Pancreas (tissue), 10 donors: ENCODE measurements around the gene ZC2HC1C. TPM values are rescaled to one million over a fixed set of nuclear protein-coding genes. Genes with fewer than 3 reads are reported as not detected.
A peak's percentile ranks its signal among the peaks of the same experiment; 100 is the strongest.

Source experiments
- ATAC-seq, 4 donors: fragments of 200-7000 bp; cut with Tn5 transposase; one replicate each; pipeline versions ENCODE4 v1.8.0 to v1.9.1; 2020; ENCODE audit warnings: mild to moderate bottlenecking in 4 of 4, moderate library complexity in 4 of 4
- DNase-seq, 6 donors: peaks; one replicate each; pipeline ENCODE4 v3.0.0-alpha.2; 2020
- FAIRE-seq: peaks from 2 replicates; lab custom pipeline; 2012; peaks lifted over from hg19 to GRCh38; lab: Jason Lieb, UNC
- H3K27ac ChIP-seq, 4 donors: fragments of 200-600 bp; sonication (generic); 1 replicate in 3 of 4; 2 replicates in 1 of 4; pipeline versions ENCODE4 v1.5.0 to v1.8.0; 2020
- H3K27me3 ChIP-seq, 4 donors: fragments of 200-600 bp; one replicate each; pipeline ENCODE4 v1.8.0; 2021
- H3K36me3 ChIP-seq, 3 donors: fragments of 200-600 bp; sonication (generic) in 1 of 3; one replicate each; pipeline versions ENCODE4 v1.5.0 to v1.8.0; 2020 to 2021
- H3K4me1 ChIP-seq, 3 donors: fragments of 200-600 bp; one replicate each; pipeline ENCODE4 v1.8.0; 2021
- H3K4me3 ChIP-seq, 4 donors: fragments of 200-600 bp; sonication (generic) in 2 of 4; one replicate each; pipeline versions ENCODE4 v1.5.0 to v1.8.0; 2020 to 2021
- H3K9me3 ChIP-seq, 4 donors: fragments of 200-600 bp; one replicate each; pipeline ENCODE4 v1.8.0; 2021
- CTCF ChIP-seq, 4 donors: fragments of 200-600 bp; sonication (generic) in 3 of 4; IDR thresholded peaks; one replicate each; pipeline versions ENCODE4 v1.5.0 to v1.8.0; 2021; ENCODE audit warnings: antibody characterized with exemption in 4 of 4
- WGBS, 2 donors: extraction: QIAGEN DNeasy Blood & Tissue Kit; methylation state at CpG; one replicate each; pipeline ENCODE4 v1.1.7; 2013; 5-methylcytosine and 5-hydroxymethylcytosine counted together
- intact Hi-C, 3 donors: fragments of 100-400 bp; cut with DNase I; formaldehyde crosslinking; loops; one replicate each; pipeline versions ENCODE4 v1.11.1 to v1.14.2; 2022
- polyA plus RNA-seq, 2 donors: library from polyadenylated mRNA; stranded (reverse); fragments of 200-250 nt; gene quantifications; one replicate each; pipeline ENCODE4 v1.2.3, GENCODE V29; 2013
- total RNA-seq, 6 donors: library from RNA; stranded (reverse); fragmentation: NEBNext Ultra II Directional in 4 of 6; extraction: Animal tissue kit (Norgen Biotek cat#: 25700) in 4 of 6; gene quantifications; one replicate each; pipeline versions ENCODE4 v1.2.1 to v1.2.4, GENCODE V29; 2021 to 2023
- donor health status: healthy with polysubstance abuse.
- donor health status: DM: no; HTN: no; CAD: no; lungs with moderate emphysema.
- donor health status: DM: no; HTN: no; CAD: no.
- donor health status: control.
- donor health status: control.
- donor health status: Bipolar disorder and iron deficiency.
- donor health status: DM: yes; HTN: yes; CAD: no.
- donor health status: DM: no; HTN: no; CAD: no.
- donor health status: DM: no; HTN: no; CAD: no.
- donor health status: DM: yes; HTN: yes; CAD: no.

ZC2HC1C gene
- total and polyA plus RNA-seq, 8 donors, result 2.6 to 12.1 (median 4.8) TPM

GRCh38 chr14:75059642-75060041 lies 9.8 kb upstream of the ZC2HC1C start:
- 82 to 88% methylated on average over 2 of the region's 2 CpGs for WGBS, 2 donors
- intact Hi-C loops, result no loop called here
- no peak for ATAC-seq
- peaks cover 0 to 12% (median 4%) of the 10 kb centered on the region in 3 donors for H3K4me1 ChIP-seq
- no peaks in the 10 kb centered on the region for H3K27me3 ChIP-seq
- H3K27ac ChIP-seq, result no peak overlapping the region
- H3K4me3 ChIP-seq, result no peak overlapping the region
- no peaks in the 10 kb centered on the region for H3K9me3 ChIP-seq
- FAIRE-seq, result no peak
- no peaks in the 10 kb centered on the region for H3K36me3 ChIP-seq
- DNase-seq, result no peak
- no peak for TF ChIP-seq CTCF (IDR thresholded peaks at IDR 0.05)

DNA sequence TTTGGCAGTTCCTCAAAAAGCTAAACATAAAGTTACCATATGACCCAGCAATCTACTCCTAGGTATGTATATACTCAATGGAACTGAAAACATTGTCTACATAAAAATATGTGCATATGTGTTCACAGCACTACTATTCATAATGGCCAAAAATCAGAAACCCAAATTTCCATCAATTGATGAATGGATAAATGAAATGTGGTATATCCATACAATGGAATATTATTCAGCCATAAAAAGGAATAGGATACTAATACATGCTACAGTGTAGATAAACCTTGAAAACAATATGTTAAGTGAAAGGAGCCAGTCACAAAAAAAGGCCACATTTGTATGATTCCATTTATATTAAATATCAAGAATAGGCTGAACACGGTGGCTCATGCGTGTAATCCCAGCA lies 9.0 kb upstream of the ZC2HC1C start:
- Histone ChIP-seq H3K36me3 (no peaks in the 10 kb centered on the region), H3K4me1 (peaks cover 0 to 12% (median 4%) of the 10 kb centered on the region in 3 donors), H3K27ac (no peak overlapping the region), H3K4me3 (no peak overlapping the region), H3K9me3 (no peaks in the 10 kb centered on the region), H3K27me3 (no peaks in the 10 kb centered on the region)
- ATAC-seq (no peak), FAIRE-seq (no peak), DNase-seq (no peak)
- WGBS, 2 donors, result 50 to 80% methylated on average over 2 of the region's 2 CpGs
- no peak for TF ChIP-seq CTCF (IDR thresholded peaks at IDR 0.05)
- intact Hi-C loops, result no loop called here

GRCh38 chr14:75063013-75063412 lies 6.4 kb upstream of the ZC2HC1C start:
- H3K4me3 ChIP-seq, result peak overlapping the region in 2 of 4 donors; percentile 68 to 87
- intact Hi-C loops, result no loop called here
- peaks cover 0 to 12% (median 4%) of the 10 kb centered on the region in 3 donors for H3K4me1 ChIP-seq
- no peaks in the 10 kb centered on the region for H3K36me3 ChIP-seq
- FAIRE-seq (no peak), DNase-seq (no peak), ATAC-seq (no peak)
- WGBS, 2 donors, result 30 to 31% methylated on average over 5 of the region's 5 CpGs
- no peaks in the 10 kb centered on the region for H3K9me3 ChIP-seq
- no peak for TF ChIP-seq CTCF (IDR thresholded peaks at IDR 0.05)
- H3K27me3 ChIP-seq, result no peaks in the 10 kb centered on the region
- peak overlapping the region in 1 of 4 donors; percentile 67 for H3K27ac ChIP-seq

GRCh38 chr14:75063491-75064204 lies 5.8 kb upstream of the ZC2HC1C start, which contains the start of gene ACYP1:
Gene ACYP1, minus strand, starts transcription at chr14:75064024. Its CDS starts 471 bp downstream, at chr14:75063553.
- FAIRE-seq, result no peak
- no peak for TF ChIP-seq CTCF (IDR thresholded peaks at IDR 0.05)
- Histone ChIP-seq H3K36me3 (no peaks in the 10 kb centered on the region), H3K9me3 (no peaks in the 10 kb centered on the region), H3K4me3 (peak within 1 kb of the TSS; percentile 58 to 87 (median 64)), H3K4me1 (peaks cover 0 to 15% (median 4%) of the 10 kb centered on the region in 3 donors), H3K27me3 (no peaks in the 10 kb centered on the region), H3K27ac (peak within 1 kb of the TSS; percentile 29 to 69 (median 57))
- peak; percentile 94 to 98 (median 98) for ATAC-seq
- WGBS, 2 donors, result 0% methylated on average over 34 of the region's 34 CpGs
- intact Hi-C loops, result no loop called here
- peak; percentile 88 to 96 (median 94) for DNase-seq

GRCh38 chr14:75064205-75064567 lies 5.3 kb upstream of the ZC2HC1C start:
- no peaks in the 10 kb centered on the region for H3K9me3 ChIP-seq
- no peaks in the 10 kb centered on the region for H3K36me3 ChIP-seq
- peak overlapping the region in 3 of 4 donors; percentile 29 to 69 (median 67) for H3K27ac ChIP-seq
- DNase-seq, result no peak
- ATAC-seq, result peak in 3 of 4 donors; percentile 3 to 14 (median 4)
- FAIRE-seq, result no peak
- intact Hi-C loops, result no loop called here
- peak overlapping the region in 3 of 4 donors; percentile 60 to 87 (median 68) for H3K4me3 ChIP-seq
- peaks cover 0 to 15% (median 4%) of the 10 kb centered on the region in 3 donors for H3K4me1 ChIP-seq
- H3K27me3 ChIP-seq, result no peaks in the 10 kb centered on the region
- no peak for TF ChIP-seq CTCF (IDR thresholded peaks at IDR 0.05)
- 52 to 53% methylated on average over 8 of the region's 8 CpGs for WGBS, 2 donors
